NB4 (cell line): ENCODE data around the gene NUP188.

ENCODE experiments used
- MYC ChIP-seq: IDR thresholded peaks from 2 replicates; pipeline ENCODE4 v1.6.1; 2011; ENCODE audit warnings: low read depth, low read length
- POLR2A ChIP-seq: IDR thresholded peaks from 2 replicates; pipeline ENCODE4 v1.6.1; 2011; ENCODE audit warnings: mild to moderate bottlenecking; ENCODE audit not compliant: insufficient read length; ENCODE audit errors: extremely low read depth
- TF ChIP-seq, protein P1 (sequence below): IDR thresholded peaks from one replicate; pipeline ENCODE4 v1.5.1; 2012; ENCODE audit warnings: low read depth, low read length
- TF ChIP-seq, protein P2 (sequence below): IDR thresholded peaks from 2 replicates; pipeline ENCODE4 v1.6.1; 2011; ENCODE audit warnings: low read depth, low read length

DNA sequence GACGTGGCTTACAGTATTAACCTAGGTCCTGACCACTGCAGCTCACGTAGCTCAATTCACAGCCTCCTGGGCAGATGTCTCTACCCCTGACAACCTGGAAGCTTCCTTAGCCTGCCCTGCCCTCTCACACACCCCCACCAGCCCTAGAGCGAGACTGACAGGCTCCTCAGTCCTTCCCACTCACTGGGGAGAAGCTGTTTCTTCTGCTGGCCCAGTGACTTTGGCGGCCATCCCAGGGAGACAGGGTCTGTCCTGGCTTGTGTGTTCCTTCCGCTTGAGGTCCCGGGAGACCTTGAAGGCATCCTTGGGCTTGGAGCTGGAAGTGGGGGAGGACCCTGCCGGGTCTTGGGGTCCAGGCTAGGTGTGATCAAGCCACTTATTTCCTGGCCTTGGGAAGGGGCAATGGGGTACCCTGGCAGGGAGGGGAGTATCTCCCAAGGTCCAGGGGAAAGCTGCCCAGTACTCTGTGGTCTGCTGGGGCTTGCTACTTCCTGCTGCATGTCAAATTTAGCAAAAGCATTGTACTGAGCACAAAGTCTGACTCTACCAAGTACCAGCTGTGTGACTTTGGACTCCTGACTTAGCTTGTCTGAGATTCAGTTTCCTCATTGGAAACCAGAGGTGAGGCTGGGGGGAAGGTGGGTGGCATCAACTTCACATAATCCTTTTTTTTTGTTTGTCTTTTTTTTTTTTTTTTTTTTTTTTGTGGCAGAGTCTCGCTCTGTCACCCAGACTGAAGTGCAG, 90.8 kb downstream of the NUP188 start:
- TF ChIP-seq, protein P1, sequence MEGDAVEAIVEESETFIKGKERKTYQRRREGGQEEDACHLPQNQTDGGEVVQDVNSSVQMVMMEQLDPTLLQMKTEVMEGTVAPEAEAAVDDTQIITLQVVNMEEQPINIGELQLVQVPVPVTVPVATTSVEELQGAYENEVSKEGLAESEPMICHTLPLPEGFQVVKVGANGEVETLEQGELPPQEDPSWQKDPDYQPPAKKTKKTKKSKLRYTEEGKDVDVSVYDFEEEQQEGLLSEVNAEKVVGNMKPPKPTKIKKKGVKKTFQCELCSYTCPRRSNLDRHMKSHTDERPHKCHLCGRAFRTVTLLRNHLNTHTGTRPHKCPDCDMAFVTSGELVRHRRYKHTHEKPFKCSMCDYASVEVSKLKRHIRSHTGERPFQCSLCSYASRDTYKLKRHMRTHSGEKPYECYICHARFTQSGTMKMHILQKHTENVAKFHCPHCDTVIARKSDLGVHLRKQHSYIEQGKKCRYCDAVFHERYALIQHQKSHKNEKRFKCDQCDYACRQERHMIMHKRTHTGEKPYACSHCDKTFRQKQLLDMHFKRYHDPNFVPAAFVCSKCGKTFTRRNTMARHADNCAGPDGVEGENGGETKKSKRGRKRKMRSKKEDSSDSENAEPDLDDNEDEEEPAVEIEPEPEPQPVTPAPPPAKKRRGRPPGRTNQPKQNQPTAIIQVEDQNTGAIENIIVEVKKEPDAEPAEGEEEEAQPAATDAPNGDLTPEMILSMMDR = no peak
- TF ChIP-seq POLR2A (no peak), MYC (no peak)
- TF ChIP-seq, protein P2, sequence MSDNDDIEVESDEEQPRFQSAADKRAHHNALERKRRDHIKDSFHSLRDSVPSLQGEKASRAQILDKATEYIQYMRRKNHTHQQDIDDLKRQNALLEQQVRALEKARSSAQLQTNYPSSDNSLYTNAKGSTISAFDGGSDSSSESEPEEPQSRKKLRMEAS = no peak
